IMR-90 (cell line): ENCODE data around the gene DSP. TPM values are rescaled to one million over a fixed set of nuclear protein-coding genes. Genes with fewer than 3 reads are reported as not detected.

Experiments used
- ATAC-seq: fragments of 200-7000 bp; cut with Tn5 transposase; 2 replicates; pipeline ENCODE4 v1.9.1; 2020; ENCODE audit warnings: low read depth, mild to moderate bottlenecking, moderate library complexity
- BruUV-seq: library from RNA; stranded (reverse); fragments of 400-500 nt; replicated peaks from 2 replicates; lab custom pipeline; 2021; lab: Mats Ljungman, UMichigan
- CTCF ChIA-PET: fragments of 300-600 bp; formaldehyde crosslinking; extraction: SDS; loops from one replicate; lab custom pipeline; 2021; ENCODE audit warnings: antibody characterized with exemption; lab: Yijun Ruan, JAX
- POLR2A ChIA-PET: fragments of 300-600 bp; sonication (Branson Sonifier 250); formaldehyde crosslinking; loops from one replicate; lab custom pipeline; 2022; ENCODE audit warnings: antibody characterized with exemption; ENCODE audit not compliant: unreplicated experiment; lab: Charles Lee
- DNase-seq: peaks from one replicate; pipeline ENCODE4 v3.0.0; 2013
- H2AFZ ChIP-seq: replicated peaks from 2 replicates; pipeline ENCODE3; 2013; ENCODE audit warnings: low read length, mild to moderate bottlenecking; ENCODE audit not compliant: poor library complexity
- H2AK5ac ChIP-seq: 2 replicates; pipeline ENCODE4 v1.6.1; 2013; ENCODE audit warnings: low read depth, low read length, inconsistent platforms
- H2AK9ac ChIP-seq: replicated peaks from 2 replicates; pipeline ENCODE3; 2013; ENCODE audit warnings: mild to moderate bottlenecking, low read depth, low read length, moderate library complexity; ENCODE audit not compliant: poor library complexity
- H2BK120ac ChIP-seq: 2 replicates; pipeline ENCODE4 v1.6.1; 2013; ENCODE audit warnings: low read depth, low read length, inconsistent platforms
- H2BK15ac ChIP-seq: 3 replicates; pipeline ENCODE4 v1.6.1; 2013; ENCODE audit warnings: low read depth, low read length, inconsistent platforms
- H2BK20ac ChIP-seq: 2 replicates; pipeline ENCODE4 v1.6.1; 2013; ENCODE audit warnings: low read depth, mild to moderate bottlenecking, inconsistent platforms, low read length, moderate library complexity
- H2BK5ac ChIP-seq: 2 replicates; pipeline ENCODE4 v1.6.1; 2013; ENCODE audit warnings: mild to moderate bottlenecking, low read depth, low read length, inconsistent platforms; ENCODE audit not compliant: poor library complexity, severe bottlenecking
- H3K14ac ChIP-seq: replicated peaks from 2 replicates; pipeline ENCODE4 v1.6.1; 2013; ENCODE audit warnings: low read depth, low read length, inconsistent platforms
- H3K18ac ChIP-seq: 2 replicates; pipeline ENCODE4 v1.6.1; 2013; ENCODE audit warnings: low read depth, low read length, control low read depth
- H3K23ac ChIP-seq: 2 replicates; pipeline ENCODE4 v1.6.1; 2013; ENCODE audit warnings: low read depth, low read length, inconsistent platforms
- H3K27ac ChIP-seq: 2 replicates; pipeline ENCODE4 v1.5.1; 2013; ENCODE audit warnings: mild to moderate bottlenecking, control low read depth, low read length; ENCODE audit not compliant: insufficient read depth
- H3K27me3 ChIP-seq: 2 replicates; pipeline ENCODE4 v1.6.1; 2013; ENCODE audit warnings: low read length; ENCODE audit not compliant: control insufficient read depth, insufficient read depth
- H3K36me3 ChIP-seq: 2 replicates; pipeline ENCODE4 v1.6.1; 2013; ENCODE audit warnings: low read length, mixed read lengths; ENCODE audit not compliant: control insufficient read depth, insufficient read depth
- H3K4ac ChIP-seq: 2 replicates; pipeline ENCODE4 v1.6.1; 2013; ENCODE audit warnings: low read depth, low read length, inconsistent platforms
- H3K4me1 ChIP-seq: 2 replicates; pipeline ENCODE4 v1.6.1; 2013; ENCODE audit warnings: low read length, mixed read lengths; ENCODE audit not compliant: control insufficient read depth, insufficient read depth
- H3K4me2 ChIP-seq: 2 replicates; pipeline ENCODE4 v1.6.1; 2013; ENCODE audit warnings: low read depth, mild to moderate bottlenecking, control low read depth, low read length, moderate library complexity
- H3K4me3 ChIP-seq: 2 replicates; pipeline ENCODE4 v1.5.1; 2013; ENCODE audit warnings: low read depth, mild to moderate bottlenecking, control low read depth, low read length, moderate library complexity; ENCODE audit not compliant: insufficient read depth
- H3K56ac ChIP-seq: 2 replicates; pipeline ENCODE4 v1.6.1; 2013; ENCODE audit warnings: low read length, inconsistent platforms; ENCODE audit not compliant: insufficient read depth; ENCODE audit errors: extremely low read depth
- H3K79me1 ChIP-seq, 2 experiments: 2 replicates each; pipeline ENCODE4 v1.6.1; 2013; ENCODE audit warnings: low read length in 2 of 2, inconsistent platforms in 1 of 2, low read depth in 1 of 2
- H3K9ac ChIP-seq: 2 replicates; pipeline ENCODE4 v1.6.1; 2013; ENCODE audit warnings: low read depth, low read length, control low read depth
- H3K9me1 ChIP-seq: 2 replicates; pipeline ENCODE4 v1.6.1; 2013; ENCODE audit warnings: low read length, inconsistent platforms; ENCODE audit not compliant: insufficient read depth
- H3K9me3 ChIP-seq: 2 replicates; pipeline ENCODE4 v1.6.1; 2013; ENCODE audit warnings: low read length; ENCODE audit not compliant: control insufficient read depth, insufficient read depth
- H4K20me1 ChIP-seq: 2 replicates; pipeline ENCODE4 v1.6.1; 2013; ENCODE audit warnings: low read length, inconsistent platforms; ENCODE audit not compliant: insufficient read depth
- H4K5ac ChIP-seq: 2 replicates; pipeline ENCODE4 v1.6.1; 2013; ENCODE audit warnings: mild to moderate bottlenecking, low read depth, low read length, control low read depth
- H4K8ac ChIP-seq, 2 experiments: 2 replicates each; pipeline ENCODE4 v1.6.1; 2013; ENCODE audit warnings: low read depth in 2 of 2, low read length in 2 of 2, control low read depth in 1 of 2, inconsistent platforms in 1 of 2
- H4K91ac ChIP-seq: 2 replicates; pipeline ENCODE4 v1.6.1; 2013; ENCODE audit warnings: low read depth, low read length, inconsistent platforms; ENCODE audit not compliant: insufficient read depth
- CEBPB ChIP-seq: IDR thresholded peaks from 2 replicates; pipeline ENCODE4 v1.6.1; 2012; ENCODE audit warnings: low read depth, low read length, improper control_type of control experiment
- RAD21 ChIP-seq: IDR thresholded peaks from 2 replicates; pipeline ENCODE4 v1.6.1; 2012; ENCODE audit warnings: low read length, improper control_type of control experiment
- RFX5 ChIP-seq: IDR thresholded peaks from 2 replicates; pipeline ENCODE4 v1.8.0; 2012; ENCODE audit warnings: low read depth, mild to moderate bottlenecking, low read length, moderate library complexity
- SMC3 ChIP-seq: fragments of 150-350 bp; IDR thresholded peaks from 2 replicates; pipeline ENCODE4 v1.6.1; 2016; ENCODE audit warnings: low read depth, mild to moderate bottlenecking, antibody characterized with exemption, low read length, moderate library complexity
- WGBS, 2 experiments: methylation state at CpG; one replicate each; pipeline versions ENCODE4 v1.1.5 to v1.1.7; 2013; ENCODE audit warnings: missing lambda C conversion rate in 2 of 2; ENCODE audit not compliant: insufficient read length in 1 of 2; ENCODE audit errors: extremely low coverage in 2 of 2; 5-methylcytosine and 5-hydroxymethylcytosine counted together
- dilution Hi-C: fragments of 300-500 bp; cut with HindIII; formaldehyde crosslinking; loops from one replicate; pipeline ENCODE4 v1.14.3; 2018; ENCODE audit warnings: low sequenced_read_pairs; ENCODE audit not compliant: unreplicated experiment
- in situ Hi-C: fragments of 300-500 bp; cut with MboI; formaldehyde crosslinking; loops from 3 replicates; pipeline ENCODE4 v1.14.3; 2019; ENCODE audit warnings: low sequenced_read_pairs, inconsistent platforms, mixed read lengths
- intact Hi-C: fragments of 100-400 bp; cut with micrococcal nuclease; formaldehyde crosslinking; loops from 2 replicates; pipeline ENCODE4 v1.10.0; 2022
- polyA plus RNA-seq, 3 experiments: library from polyadenylated mRNA; depleted of rRNA; stranded (reverse); fragments of >200 nt; gene quantifications; 2 replicates each; pipeline ENCODE4 v1.2.3, GENCODE V29; 2012; ENCODE audit warnings: low replicate concordance in 1 of 3
- total RNA-seq: library from RNA; depleted of rRNA; stranded (reverse); fragments of >200 nt; gene quantifications from 2 replicates; pipeline ENCODE4 v1.2.3, GENCODE V29; 2012
- TF ChIP-seq, protein P1 (sequence below): fragments of 150-350 bp; IDR thresholded peaks from 2 replicates; pipeline ENCODE4 v1.6.1; 2016; ENCODE audit warnings: low read depth, mild to moderate bottlenecking, low read length, moderate library complexity, borderline replicate concordance
- TF ChIP-seq, protein P2 (sequence below): conservative IDR thresholded peaks from 2 replicates; pipeline ENCODE4 v1.5.1; 2012; ENCODE audit warnings: mild to moderate bottlenecking, low read depth, low read length, improper control_type of control experiment
- TF ChIP-seq, protein P3 (sequence below): fragments of 150-350 bp; IDR thresholded peaks from 2 replicates; pipeline ENCODE4 v1.6.1; 2017; ENCODE audit warnings: mild to moderate bottlenecking, antibody characterized with exemption, low read length, low read depth

The DSP gene
- total and polyA plus RNA-seq, 2 of the 4 experiments (the other 2 are of a cell fraction) = 7.1 to 20.1 TPM

DNA sequence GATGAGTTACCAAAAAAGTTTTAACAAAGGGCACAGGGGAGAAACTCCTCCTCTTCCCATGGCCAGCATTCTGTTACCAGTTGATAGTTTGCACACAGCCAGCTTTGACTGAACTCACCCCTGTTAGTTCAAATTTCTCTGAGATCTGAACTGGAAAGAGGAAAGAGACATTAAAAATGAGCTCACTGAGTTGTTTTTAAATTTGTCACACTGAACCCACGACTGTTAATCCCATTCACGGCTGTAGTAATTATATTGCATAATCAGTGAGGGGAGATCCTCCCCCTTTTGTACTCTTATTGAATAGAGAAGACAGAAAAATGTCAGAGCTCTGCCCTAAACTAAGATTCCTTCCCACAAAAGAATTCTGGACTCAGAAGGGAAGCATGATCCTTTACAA, 17.5 kb upstream of the DSP start:
- no peaks in the 10 kb centered on the region for H3K79me1 ChIP-seq
- DNase-seq (no peak), ATAC-seq (no peak)
- no CpG with 5 or more reads among the region's 2 CpGs for WGBS, 2 experiments
- no peaks in the 10 kb centered on the region for H4K20me1 ChIP-seq
- no peak overlapping the region for H3K56ac ChIP-seq
- no peak overlapping the region for H3K4ac ChIP-seq
- no peak overlapping the region for H3K9ac ChIP-seq
- H2BK20ac ChIP-seq = no peak overlapping the region
- no peak overlapping the region for H2AFZ ChIP-seq
- POLR2A ChIA-PET = interaction anchor here (0.7 kb wide), 1 partner anchor 9 kb away, joined by 12 read pairs; no protein-coding TSS in a partner anchor
- no peak overlapping the region for H3K27ac ChIP-seq
- no peak overlapping the region for H2AK5ac ChIP-seq
- in situ Hi-C loops = no loop called here
- no peak overlapping the region for H3K18ac ChIP-seq
- 0 out of 2 replicates have a peak, but pooled peaks cover 2% of the 10 kb centered on the region for H3K27me3 ChIP-seq
- no peaks in the 10 kb centered on the region for H3K9me3 ChIP-seq
- no peak overlapping the region for H4K91ac ChIP-seq
- CTCF ChIA-PET = no interaction called here
- H3K23ac ChIP-seq = no peak overlapping the region
- H3K4me1 ChIP-seq = no peaks in the 10 kb centered on the region; the same call in 1 of the 2 replicates
- H2AK9ac ChIP-seq = no peak overlapping the region
- H3K36me3 ChIP-seq = no peaks in the 10 kb centered on the region
- dilution Hi-C loops = no loop called here
- no peak overlapping the region for H3K4me3 ChIP-seq
- no peak overlapping the region for H4K5ac ChIP-seq
- no TSS peak for BruUV-seq
- no peak overlapping the region for H2BK120ac ChIP-seq
- intact Hi-C loops = no loop called here
- H2BK5ac ChIP-seq = no peak overlapping the region
- H3K4me2 ChIP-seq = no peak overlapping the region
- no peak overlapping the region for H3K14ac ChIP-seq
- TF ChIP-seq CEBPB = 0 out of 2 replicates have a peak, but pooled peaks have one; percentile 35
- TF ChIP-seq SMC3 = no peak
- TF ChIP-seq, protein P1, sequence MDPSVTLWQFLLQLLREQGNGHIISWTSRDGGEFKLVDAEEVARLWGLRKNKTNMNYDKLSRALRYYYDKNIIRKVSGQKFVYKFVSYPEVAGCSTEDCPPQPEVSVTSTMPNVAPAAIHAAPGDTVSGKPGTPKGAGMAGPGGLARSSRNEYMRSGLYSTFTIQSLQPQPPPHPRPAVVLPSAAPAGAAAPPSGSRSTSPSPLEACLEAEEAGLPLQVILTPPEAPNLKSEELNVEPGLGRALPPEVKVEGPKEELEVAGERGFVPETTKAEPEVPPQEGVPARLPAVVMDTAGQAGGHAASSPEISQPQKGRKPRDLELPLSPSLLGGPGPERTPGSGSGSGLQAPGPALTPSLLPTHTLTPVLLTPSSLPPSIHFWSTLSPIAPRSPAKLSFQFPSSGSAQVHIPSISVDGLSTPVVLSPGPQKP = no peak
- no peak for TF ChIP-seq RFX5
- TF ChIP-seq, protein P2, sequence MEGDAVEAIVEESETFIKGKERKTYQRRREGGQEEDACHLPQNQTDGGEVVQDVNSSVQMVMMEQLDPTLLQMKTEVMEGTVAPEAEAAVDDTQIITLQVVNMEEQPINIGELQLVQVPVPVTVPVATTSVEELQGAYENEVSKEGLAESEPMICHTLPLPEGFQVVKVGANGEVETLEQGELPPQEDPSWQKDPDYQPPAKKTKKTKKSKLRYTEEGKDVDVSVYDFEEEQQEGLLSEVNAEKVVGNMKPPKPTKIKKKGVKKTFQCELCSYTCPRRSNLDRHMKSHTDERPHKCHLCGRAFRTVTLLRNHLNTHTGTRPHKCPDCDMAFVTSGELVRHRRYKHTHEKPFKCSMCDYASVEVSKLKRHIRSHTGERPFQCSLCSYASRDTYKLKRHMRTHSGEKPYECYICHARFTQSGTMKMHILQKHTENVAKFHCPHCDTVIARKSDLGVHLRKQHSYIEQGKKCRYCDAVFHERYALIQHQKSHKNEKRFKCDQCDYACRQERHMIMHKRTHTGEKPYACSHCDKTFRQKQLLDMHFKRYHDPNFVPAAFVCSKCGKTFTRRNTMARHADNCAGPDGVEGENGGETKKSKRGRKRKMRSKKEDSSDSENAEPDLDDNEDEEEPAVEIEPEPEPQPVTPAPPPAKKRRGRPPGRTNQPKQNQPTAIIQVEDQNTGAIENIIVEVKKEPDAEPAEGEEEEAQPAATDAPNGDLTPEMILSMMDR = no peak
- TF ChIP-seq, protein P3, sequence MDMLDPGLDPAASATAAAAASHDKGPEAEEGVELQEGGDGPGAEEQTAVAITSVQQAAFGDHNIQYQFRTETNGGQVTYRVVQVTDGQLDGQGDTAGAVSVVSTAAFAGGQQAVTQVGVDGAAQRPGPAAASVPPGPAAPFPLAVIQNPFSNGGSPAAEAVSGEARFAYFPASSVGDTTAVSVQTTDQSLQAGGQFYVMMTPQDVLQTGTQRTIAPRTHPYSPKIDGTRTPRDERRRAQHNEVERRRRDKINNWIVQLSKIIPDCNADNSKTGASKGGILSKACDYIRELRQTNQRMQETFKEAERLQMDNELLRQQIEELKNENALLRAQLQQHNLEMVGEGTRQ = no peak
- TF ChIP-seq RAD21 = no peak
- H2BK15ac ChIP-seq = no peak overlapping the region
- no peak overlapping the region for H4K8ac ChIP-seq
- no peaks in the 10 kb centered on the region for H3K9me1 ChIP-seq
